Keratinocyte (primary cell): ENCODE results near the gene CDHR2.

Experiments
- CTCF ChIP-seq, 3 experiments: IDR thresholded peaks in 1 of 3; conservative IDR thresholded peaks in 1 of 3; optimal IDR thresholded peaks in 1 of 3; 2 replicates in 2 of 3; 3 replicates in 1 of 3; pipeline versions ENCODE3 to v1.5.1; 2011; ENCODE audit warnings: low read length in 3 of 3, mild to moderate bottlenecking in 3 of 3, moderate library complexity in 2 of 3, control low read depth in 1 of 3, inconsistent platforms in 1 of 3; ENCODE audit not compliant: insufficient read depth in 2 of 3; ENCODE audit errors: extremely low read depth in 1 of 3
- EZH2 ChIP-seq: IDR thresholded peaks from one replicate; pipeline ENCODE4 v1.6.1; 2012; ENCODE audit warnings: inconsistent platforms, mild to moderate bottlenecking, low read length, moderate library complexity

- no peak for TF ChIP-seq CTCF (optimal IDR thresholded peaks at IDR 0.05 in 1 of 3, IDR thresholded peaks at IDR 0.05 in 1 of 3, conservative IDR thresholded peaks at IDR 0.05 in 1 of 3; ENCODE audit: extremely low read depth in 1 of 3, insufficient read depth in 2 of 3, low read length in 3 of 3)
- TF ChIP-seq EZH2, result no peak
These were observed 19.9 kb upstream of the CDHR2 start for GRCh38 chr5:176529116-176529740.
